IPS DF 4.7 (cell line): ENCODE data around the gene KIAA0825.

ENCODE experiments used
- DNase-seq: peaks from one replicate; pipeline ENCODE4 v3.0.0-alpha.2; 2013; ENCODE audit warnings: low spot score; ENCODE audit errors: extremely low read depth

KIAA0825 gene

GRCh38 chr5:94244921-94245320 is 373.5 kb downstream of the KIAA0825 start:
- DNase-seq, result no peak

- no peak for DNase-seq
These were observed 374.8 kb downstream of the KIAA0825 start for GRCh38 chr5:94243612-94244011.

- DNase-seq, result no peak
These were observed 377.3 kb downstream of the KIAA0825 start for GRCh38 chr5:94240993-94241651.

- DNase-seq, result no peak
These were observed 377.8 kb downstream of the KIAA0825 start for GRCh38 chr5:94240596-94240992.

GRCh38 chr5:94240134-94240533 is 378.3 kb downstream of the KIAA0825 start:
- DNase-seq, result no peak

- DNase-seq, result no peak
These were observed 379.1 kb downstream of the KIAA0825 start for GRCh38 chr5:94239266-94239665.

GRCh38 chr5:94234987-94235386 is 383.4 kb downstream of the KIAA0825 start:
- DNase-seq, result no peak

- DNase-seq, result no peak
These were observed 389.6 kb downstream of the KIAA0825 start for GRCh38 chr5:94228791-94229190.

GRCh38 chr5:94223235-94223634 is 395.2 kb downstream of the KIAA0825 start:
- DNase-seq, result no peak

- no peak for DNase-seq
These were observed 400.0 kb downstream of the KIAA0825 start for GRCh38 chr5:94218374-94218773.

- no peak for DNase-seq
These were observed 400.7 kb downstream of the KIAA0825 start for GRCh38 chr5:94217745-94218144.

- no peak for DNase-seq
These were observed 401.2 kb downstream of the KIAA0825 start for GRCh38 chr5:94217216-94217615.

- no peak for DNase-seq
These were observed 405.9 kb downstream of the KIAA0825 start for GRCh38 chr5:94212476-94212875.

GRCh38 chr5:94209774-94210355 is 408.5 kb downstream of the KIAA0825 start:
- no peak for DNase-seq

- no peak for DNase-seq
These were observed 409.1 kb downstream of the KIAA0825 start for GRCh38 chr5:94209272-94209671.

GRCh38 chr5:94199566-94199965 is 418.8 kb downstream of the KIAA0825 start:
- no peak for DNase-seq

- no peak for DNase-seq
These were observed 420.4 kb downstream of the KIAA0825 start for GRCh38 chr5:94197970-94198369.

GRCh38 chr5:94196953-94197352 is 421.5 kb downstream of the KIAA0825 start:
- no peak for DNase-seq

GRCh38 chr5:94192658-94193391 is 425.6 kb downstream of the KIAA0825 start:
- DNase-seq, result no peak

GRCh38 chr5:94191604-94192003 is 426.8 kb downstream of the KIAA0825 start:
- DNase-seq, result no peak

GRCh38 chr5:94188725-94189124 is 429.7 kb downstream of the KIAA0825 start:
- no peak for DNase-seq

- no peak for DNase-seq
These were observed 433.5 kb downstream of the KIAA0825 start for GRCh38 chr5:94184870-94185269.

GRCh38 chr5:94181895-94182294 is 436.5 kb downstream of the KIAA0825 start:
- DNase-seq, result no peak
